ENCODE data around the gene TTC19.

Gene TTC19

DNA sequence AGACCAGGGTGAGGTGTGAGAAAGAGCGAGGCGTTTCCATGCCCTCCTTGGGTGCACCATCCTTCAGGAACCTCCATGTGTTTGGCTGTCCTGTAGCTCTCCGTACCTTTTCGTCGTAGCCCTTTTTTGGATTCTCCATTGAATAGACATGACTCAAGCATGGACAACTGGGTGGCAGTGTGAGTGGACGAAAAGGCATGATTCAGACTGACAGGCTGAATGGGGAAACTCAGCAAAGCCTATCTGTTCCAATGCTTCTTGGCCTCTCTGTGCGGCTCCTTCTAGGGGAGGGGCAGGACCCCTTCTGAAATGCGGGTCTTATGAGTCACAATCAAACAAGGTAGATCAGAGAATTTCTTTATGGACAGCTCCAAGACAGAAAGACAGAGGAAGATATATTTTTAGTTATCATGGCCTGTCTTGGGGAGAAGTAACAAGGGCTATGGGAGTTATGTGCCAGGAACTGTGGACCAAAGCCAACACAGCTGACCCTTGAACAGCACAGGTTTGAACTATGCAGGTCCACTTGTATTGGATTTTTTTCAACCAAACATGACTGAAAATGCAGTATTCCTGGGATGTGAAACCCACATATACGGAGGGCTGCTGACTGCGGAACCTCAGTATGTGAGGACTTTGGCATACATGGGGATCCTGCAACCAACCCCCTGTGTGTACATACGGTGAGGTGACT, 31.8 kb upstream of the TTC19 start:
- H3K4me3 ChIP-seq (ENCODE audit: low read depth, low read length), result no peak overlapping the region
- no peak for DNase-seq (ENCODE audit: low read depth)
- TF ChIP-seq CTCF (conservative IDR thresholded peaks at IDR 0.05; ENCODE audit: low read depth, low read length), result no peak

GRCh38 chr17:15969463-15969862, 30.2 kb upstream of the TTC19 start:
- no peak overlapping the region for H3K4me3 ChIP-seq (ENCODE audit: low read depth, low read length)
- TF ChIP-seq CTCF (conservative IDR thresholded peaks at IDR 0.05; ENCODE audit: low read depth, low read length), result no peak
- no peak for DNase-seq (ENCODE audit: low read depth)

- no peak for DNase-seq (ENCODE audit: low read depth)
- no peak for TF ChIP-seq CTCF (conservative IDR thresholded peaks at IDR 0.05; ENCODE audit: low read depth, low read length)
- H3K4me3 ChIP-seq (ENCODE audit: low read depth, low read length), result no peak overlapping the region
Observed at GRCh38 chr17:15970500-15970899, 29.1 kb upstream of the TTC19 start.

- no peak for TF ChIP-seq CTCF (conservative IDR thresholded peaks at IDR 0.05; ENCODE audit: low read depth, low read length)
- DNase-seq (ENCODE audit: low read depth), result no peak
- H3K4me3 ChIP-seq (ENCODE audit: low read depth, low read length), result no peak overlapping the region
Observed at GRCh38 chr17:15971098-15971678, 28.4 kb upstream of the TTC19 start.

DNA sequence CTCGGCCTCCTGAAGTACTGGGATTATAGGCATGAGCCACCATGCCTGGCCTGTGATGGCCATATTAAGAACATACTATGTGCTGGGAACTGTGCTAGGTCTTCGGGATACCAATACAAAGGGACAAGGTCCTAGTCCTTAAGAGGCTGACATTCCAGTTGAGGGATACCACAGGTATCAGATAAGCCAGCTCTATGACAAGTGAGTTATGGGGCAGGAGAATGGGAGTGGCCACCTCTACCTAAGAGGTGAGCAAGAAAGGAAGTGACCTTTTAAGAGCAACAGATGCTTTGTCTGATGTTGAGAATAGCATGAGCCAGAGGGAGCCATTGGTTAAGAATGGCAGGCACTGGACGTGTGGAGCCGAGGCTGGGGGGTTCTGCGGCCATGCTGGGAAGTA, 27.7 kb upstream of the TTC19 start:
- H3K4me3 ChIP-seq (ENCODE audit: low read depth, low read length), result no peak overlapping the region
- no peak for DNase-seq (ENCODE audit: low read depth)
- TF ChIP-seq CTCF (conservative IDR thresholded peaks at IDR 0.05; ENCODE audit: low read depth, low read length), result no peak

DNA sequence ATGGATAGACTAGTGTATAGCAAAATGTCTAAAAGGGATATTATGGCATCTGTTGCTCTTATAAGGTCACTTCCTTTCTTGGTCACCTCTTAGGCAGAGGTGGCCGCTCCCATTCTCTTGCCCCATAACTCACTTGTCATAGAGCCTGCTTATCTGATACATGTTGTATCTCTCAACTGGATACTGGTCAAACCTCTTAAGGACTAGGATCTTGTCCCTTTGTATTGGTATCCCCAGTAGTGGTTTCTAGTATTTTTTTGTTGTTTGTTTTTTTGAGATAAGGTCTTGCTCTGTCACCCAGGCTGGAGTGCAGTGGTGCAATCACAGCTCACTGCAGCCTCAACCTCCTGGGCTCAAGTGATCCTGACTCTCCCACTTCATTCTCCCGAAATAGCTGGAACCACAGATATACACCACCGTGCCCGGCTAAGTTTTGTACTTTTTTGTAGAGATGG, 27.1 kb upstream of the TTC19 start:
- DNase-seq (ENCODE audit: low read depth), result no peak
- no peak for TF ChIP-seq CTCF (conservative IDR thresholded peaks at IDR 0.05; ENCODE audit: low read depth, low read length)
- no peak overlapping the region for H3K4me3 ChIP-seq (ENCODE audit: low read depth, low read length)

- no peak for TF ChIP-seq CTCF (conservative IDR thresholded peaks at IDR 0.05; ENCODE audit: low read depth, low read length)
- no peak overlapping the region for H3K4me3 ChIP-seq (ENCODE audit: low read depth, low read length)
- no peak for DNase-seq (ENCODE audit: low read depth)
Observed at GRCh38 chr17:15973016-15973415, 26.6 kb upstream of the TTC19 start.
